ENCODE data around the gene PSMB7. TPM values are rescaled to one million over a fixed set of nuclear protein-coding genes. Genes with fewer than 3 reads are reported as not detected.

The PSMB7 gene
- total RNA-seq, 1 experiment from 2014 or later, result 187 TPM

DNA sequence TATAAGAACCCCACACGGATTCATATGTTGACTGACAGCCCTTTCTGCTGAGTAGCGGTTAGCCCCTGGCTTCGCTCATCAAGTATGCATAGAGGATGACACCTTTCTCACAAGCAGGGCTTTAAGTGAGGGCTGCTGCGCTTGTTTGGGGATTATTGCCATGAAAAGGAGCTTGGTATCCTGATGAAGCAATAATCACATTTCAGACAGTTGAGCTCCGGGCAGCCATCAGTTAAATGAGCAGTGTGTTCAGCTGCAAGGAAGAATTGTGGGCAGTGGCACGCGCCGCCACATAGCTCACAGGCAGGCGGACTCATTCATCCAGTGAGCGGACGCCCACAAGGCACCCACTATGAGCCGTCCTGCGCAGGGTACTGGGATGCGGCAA, 79.9 kb downstream of the PSMB7 start:
- Mint-ChIP-seq H3K36me3 (peaks cover 18% of the 10 kb centered on the region), H3K27me3 (ENCODE audit: low read depth) (no peaks in the 10 kb centered on the region), H3K27ac (no peak overlapping the region), H3K9me3 (peaks cover 14% of the 10 kb centered on the region), H3K4me3 (no peak overlapping the region), H3K4me1 (peaks cover 8% of the 10 kb centered on the region)
- ATAC-seq (no peak), DNase-seq (ENCODE audit: low spot score) (no peak)
- ChIA-PET POLR2A (no interaction called here), CTCF (no interaction called here)
- TF ChIP-seq, protein P1, sequence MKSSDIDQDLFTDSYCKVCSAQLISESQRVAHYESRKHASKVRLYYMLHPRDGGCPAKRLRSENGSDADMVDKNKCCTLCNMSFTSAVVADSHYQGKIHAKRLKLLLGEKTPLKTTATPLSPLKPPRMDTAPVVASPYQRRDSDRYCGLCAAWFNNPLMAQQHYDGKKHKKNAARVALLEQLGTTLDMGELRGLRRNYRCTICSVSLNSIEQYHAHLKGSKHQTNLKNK (CRISPR knock-in tag; IDR thresholded peaks at IDR 0.05), result no peak

DNA sequence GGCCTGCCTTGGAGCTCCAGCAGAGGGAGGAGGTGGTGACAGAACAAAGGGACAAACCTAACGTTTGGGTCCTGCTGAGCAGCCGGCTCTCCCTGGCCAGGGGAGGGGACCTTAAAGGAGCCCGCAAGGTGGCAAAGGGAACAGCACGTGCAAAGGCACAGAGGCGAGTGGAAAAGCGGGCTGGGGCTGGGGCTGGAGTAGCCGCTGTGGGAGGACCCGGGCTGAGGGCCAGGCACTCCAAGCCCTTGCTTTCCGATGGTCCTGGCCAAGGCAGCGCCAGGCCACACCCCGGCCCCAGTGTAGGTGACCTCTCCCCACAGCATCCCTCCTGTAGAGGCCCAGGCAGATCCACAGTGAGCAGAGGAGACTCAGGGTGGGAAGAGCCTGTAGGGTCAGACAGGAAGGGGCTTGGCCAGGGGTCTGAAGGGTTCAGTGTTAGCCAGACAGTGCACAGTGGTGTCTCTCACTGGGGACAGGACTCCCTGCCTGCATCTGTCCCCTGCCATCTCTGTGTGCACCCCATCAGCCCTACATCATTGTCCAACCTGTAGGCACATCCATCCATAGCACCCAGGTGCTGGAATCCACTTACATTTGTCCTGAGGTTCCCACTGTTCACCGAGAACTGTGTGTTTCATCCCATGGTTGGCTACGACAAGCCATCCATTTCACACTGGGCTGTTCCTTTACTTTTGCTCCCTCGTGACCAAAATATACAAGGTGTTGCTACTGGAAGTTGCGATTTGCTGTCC, 80.5 kb downstream of the PSMB7 start:
- no peak overlapping the region for H3K4me3 Mint-ChIP-seq
- no peaks in the 10 kb centered on the region for H3K27me3 Mint-ChIP-seq (ENCODE audit: low read depth)
- POLR2A ChIA-PET, result no interaction called here
- TF ChIP-seq, protein P2, sequence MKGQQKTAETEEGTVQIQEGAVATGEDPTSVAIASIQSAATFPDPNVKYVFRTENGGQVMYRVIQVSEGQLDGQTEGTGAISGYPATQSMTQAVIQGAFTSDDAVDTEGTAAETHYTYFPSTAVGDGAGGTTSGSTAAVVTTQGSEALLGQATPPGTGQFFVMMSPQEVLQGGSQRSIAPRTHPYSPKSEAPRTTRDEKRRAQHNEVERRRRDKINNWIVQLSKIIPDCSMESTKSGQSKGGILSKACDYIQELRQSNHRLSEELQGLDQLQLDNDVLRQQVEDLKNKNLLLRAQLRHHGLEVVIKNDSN (CRISPR knock-in tag; IDR thresholded peaks at IDR 0.05), result no peak
- TF ChIP-seq ZNF671 (CRISPR knock-in tag; IDR thresholded peaks at IDR 0.05), result no peak
- TF ChIP-seq, protein P3, sequence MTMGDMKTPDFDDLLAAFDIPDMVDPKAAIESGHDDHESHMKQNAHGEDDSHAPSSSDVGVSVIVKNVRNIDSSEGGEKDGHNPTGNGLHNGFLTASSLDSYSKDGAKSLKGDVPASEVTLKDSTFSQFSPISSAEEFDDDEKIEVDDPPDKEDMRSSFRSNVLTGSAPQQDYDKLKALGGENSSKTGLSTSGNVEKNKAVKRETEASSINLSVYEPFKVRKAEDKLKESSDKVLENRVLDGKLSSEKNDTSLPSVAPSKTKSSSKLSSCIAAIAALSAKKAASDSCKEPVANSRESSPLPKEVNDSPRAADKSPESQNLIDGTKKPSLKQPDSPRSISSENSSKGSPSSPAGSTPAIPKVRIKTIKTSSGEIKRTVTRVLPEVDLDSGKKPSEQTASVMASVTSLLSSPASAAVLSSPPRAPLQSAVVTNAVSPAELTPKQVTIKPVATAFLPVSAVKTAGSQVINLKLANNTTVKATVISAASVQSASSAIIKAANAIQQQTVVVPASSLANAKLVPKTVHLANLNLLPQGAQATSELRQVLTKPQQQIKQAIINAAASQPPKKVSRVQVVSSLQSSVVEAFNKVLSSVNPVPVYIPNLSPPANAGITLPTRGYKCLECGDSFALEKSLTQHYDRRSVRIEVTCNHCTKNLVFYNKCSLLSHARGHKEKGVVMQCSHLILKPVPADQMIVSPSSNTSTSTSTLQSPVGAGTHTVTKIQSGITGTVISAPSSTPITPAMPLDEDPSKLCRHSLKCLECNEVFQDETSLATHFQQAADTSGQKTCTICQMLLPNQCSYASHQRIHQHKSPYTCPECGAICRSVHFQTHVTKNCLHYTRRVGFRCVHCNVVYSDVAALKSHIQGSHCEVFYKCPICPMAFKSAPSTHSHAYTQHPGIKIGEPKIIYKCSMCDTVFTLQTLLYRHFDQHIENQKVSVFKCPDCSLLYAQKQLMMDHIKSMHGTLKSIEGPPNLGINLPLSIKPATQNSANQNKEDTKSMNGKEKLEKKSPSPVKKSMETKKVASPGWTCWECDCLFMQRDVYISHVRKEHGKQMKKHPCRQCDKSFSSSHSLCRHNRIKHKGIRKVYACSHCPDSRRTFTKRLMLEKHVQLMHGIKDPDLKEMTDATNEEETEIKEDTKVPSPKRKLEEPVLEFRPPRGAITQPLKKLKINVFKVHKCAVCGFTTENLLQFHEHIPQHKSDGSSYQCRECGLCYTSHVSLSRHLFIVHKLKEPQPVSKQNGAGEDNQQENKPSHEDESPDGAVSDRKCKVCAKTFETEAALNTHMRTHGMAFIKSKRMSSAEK (CRISPR knock-in tag; IDR thresholded peaks at IDR 0.05; ENCODE audit: borderline replicate concordance), result no peak
- no peak for TF ChIP-seq ZNF219 (CRISPR knock-in tag; IDR thresholded peaks at IDR 0.05; ENCODE audit: borderline replicate concordance)
- TF ChIP-seq, protein P4, sequence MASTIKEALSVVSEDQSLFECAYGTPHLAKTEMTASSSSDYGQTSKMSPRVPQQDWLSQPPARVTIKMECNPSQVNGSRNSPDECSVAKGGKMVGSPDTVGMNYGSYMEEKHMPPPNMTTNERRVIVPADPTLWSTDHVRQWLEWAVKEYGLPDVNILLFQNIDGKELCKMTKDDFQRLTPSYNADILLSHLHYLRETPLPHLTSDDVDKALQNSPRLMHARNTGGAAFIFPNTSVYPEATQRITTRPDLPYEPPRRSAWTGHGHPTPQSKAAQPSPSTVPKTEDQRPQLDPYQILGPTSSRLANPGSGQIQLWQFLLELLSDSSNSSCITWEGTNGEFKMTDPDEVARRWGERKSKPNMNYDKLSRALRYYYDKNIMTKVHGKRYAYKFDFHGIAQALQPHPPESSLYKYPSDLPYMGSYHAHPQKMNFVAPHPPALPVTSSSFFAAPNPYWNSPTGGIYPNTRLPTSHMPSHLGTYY (CRISPR knock-in tag; IDR thresholded peaks at IDR 0.05), result no peak
- TF ChIP-seq KAT7 (CRISPR knock-in tag; IDR thresholded peaks at IDR 0.05; ENCODE audit: borderline replicate concordance), result no peak
- no peak for TF ChIP-seq ZNF396 (CRISPR knock-in tag; IDR thresholded peaks at IDR 0.05; ENCODE audit: borderline replicate concordance)
- no peak for TF ChIP-seq GABPB1 (CRISPR knock-in tag; IDR thresholded peaks at IDR 0.05)
- no peak for TF ChIP-seq ZNF423 (CRISPR knock-in tag; IDR thresholded peaks at IDR 0.05)
- no peak for TF ChIP-seq GRHL2 (CRISPR knock-in tag; IDR thresholded peaks at IDR 0.05; ENCODE audit: insufficient replicate concordance, severe bottlenecking)
- TF ChIP-seq, protein P5, sequence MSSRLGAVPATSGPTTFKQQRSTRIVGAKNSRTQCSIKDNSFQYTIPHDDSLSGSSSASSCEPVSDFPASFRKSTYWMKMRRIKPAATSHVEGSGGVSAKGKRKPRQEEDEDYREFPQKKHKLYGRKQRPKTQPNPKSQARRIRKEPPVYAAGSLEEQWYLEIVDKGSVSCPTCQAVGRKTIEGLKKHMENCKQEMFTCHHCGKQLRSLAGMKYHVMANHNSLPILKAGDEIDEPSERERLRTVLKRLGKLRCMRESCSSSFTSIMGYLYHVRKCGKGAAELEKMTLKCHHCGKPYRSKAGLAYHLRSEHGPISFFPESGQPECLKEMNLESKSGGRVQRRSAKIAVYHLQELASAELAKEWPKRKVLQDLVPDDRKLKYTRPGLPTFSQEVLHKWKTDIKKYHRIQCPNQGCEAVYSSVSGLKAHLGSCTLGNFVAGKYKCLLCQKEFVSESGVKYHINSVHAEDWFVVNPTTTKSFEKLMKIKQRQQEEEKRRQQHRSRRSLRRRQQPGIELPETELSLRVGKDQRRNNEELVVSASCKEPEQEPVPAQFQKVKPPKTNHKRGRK (CRISPR knock-in tag; IDR thresholded peaks at IDR 0.05; ENCODE audit: borderline replicate concordance), result no peak
- TF ChIP-seq NR3C1 (CRISPR knock-in tag; conservative IDR thresholded peaks at IDR 0.05; ENCODE audit: low read depth), result no peak
- no peak for TF ChIP-seq ZNF317 (CRISPR knock-in tag; IDR thresholded peaks at IDR 0.05; ENCODE audit: borderline replicate concordance, low read depth)
- TF ChIP-seq ZNF263 (CRISPR knock-in tag; IDR thresholded peaks at IDR 0.05; ENCODE audit: low read depth), result no peak
- TF ChIP-seq ZNF232 (CRISPR knock-in tag; IDR thresholded peaks at IDR 0.05), result no peak
- no peak for TF ChIP-seq HMGA2 (CRISPR knock-in tag; IDR thresholded peaks at IDR 0.05)
- CTCF ChIA-PET, result interaction anchor here (1.2 kb wide), 1 partner anchor 8 kb away, joined by 3 read pairs; no protein-coding TSS in a partner anchor
- DNase-seq (ENCODE audit: low spot score) (no peak), ATAC-seq (no peak)
- H3K4me1 Mint-ChIP-seq, result peaks cover 4% of the 10 kb centered on the region
- H3K27ac Mint-ChIP-seq, result no peak overlapping the region
- peaks cover 18% of the 10 kb centered on the region for H3K36me3 Mint-ChIP-seq
- peaks cover 14% of the 10 kb centered on the region for H3K9me3 Mint-ChIP-seq

Data from WTC11 (cell line).